GM18520 (cell line): ENCODE results near the gene NWD2.
A peak's percentile ranks its signal among the peaks of the same experiment; 100 is the strongest.
"Not testable (repeated sequence)": the region's sequence is repeated elsewhere in the genome, so short reads cannot be mapped to it uniquely, and the experiment has no call there.

Experiments
- ATAC-seq: cut with Tn5 transposase; IDR thresholded peaks from one replicate; pipeline ENCODE4 v1.9.1; 2021; ENCODE audit not compliant: unreplicated experiment

NWD2 gene

GRCh38 chr4:37389967-37390580, 145.5 kb downstream of the NWD2 start:
- peak; percentile 79 for ATAC-seq

- ATAC-seq = no peak
Measured at GRCh38 chr4:37392521-37393255, 148.1 kb downstream of the NWD2 start.

GRCh38 chr4:37393321-37393720, 148.8 kb downstream of the NWD2 start:
- ATAC-seq = no peak

GRCh38 chr4:37393889-37394288, 149.3 kb downstream of the NWD2 start:
- ATAC-seq = no peak

GRCh38 chr4:37397505-37397904, 153.0 kb downstream of the NWD2 start:
- ATAC-seq = no peak

GRCh38 chr4:37400241-37400881, 155.8 kb downstream of the NWD2 start:
- ATAC-seq = peak; percentile 86

GRCh38 chr4:37407938-37408826, 163.6 kb downstream of the NWD2 start:
- ATAC-seq = not testable (repeated sequence)

GRCh38 chr4:37413612-37414011, 169.1 kb downstream of the NWD2 start:
- ATAC-seq = not testable (repeated sequence)

- ATAC-seq = no peak
Measured at GRCh38 chr4:37415845-37416369, 171.4 kb downstream of the NWD2 start.

GRCh38 chr4:37421614-37422013, 177.1 kb downstream of the NWD2 start:
- ATAC-seq = no peak

GRCh38 chr4:37422102-37422501, 177.6 kb downstream of the NWD2 start:
- ATAC-seq = no peak

- ATAC-seq = no peak
Measured at GRCh38 chr4:37422638-37423037, 178.1 kb downstream of the NWD2 start.

- ATAC-seq = no peak
Measured at GRCh38 chr4:37423310-37423709, 178.8 kb downstream of the NWD2 start.

GRCh38 chr4:37424753-37425152, 180.2 kb downstream of the NWD2 start:
- ATAC-seq = no peak

- ATAC-seq = no peak
Measured at GRCh38 chr4:37425857-37426256, 181.3 kb downstream of the NWD2 start.

- ATAC-seq = no peak
Measured at GRCh38 chr4:37427193-37427592, 182.7 kb downstream of the NWD2 start.

GRCh38 chr4:37429906-37430305, 185.4 kb downstream of the NWD2 start:
- no peak for ATAC-seq

GRCh38 chr4:37430718-37431416, 186.3 kb downstream of the NWD2 start:
- no peak for ATAC-seq

GRCh38 chr4:37431417-37431743, 186.8 kb downstream of the NWD2 start:
- no peak for ATAC-seq

GRCh38 chr4:37434469-37434868, 189.9 kb downstream of the NWD2 start:
- ATAC-seq = no peak

GRCh38 chr4:37436546-37436945, 192.0 kb downstream of the NWD2 start:
- ATAC-seq = no peak
